GM23338 (cell line): ENCODE data around the gene SLC39A5.

ENCODE experiments used
- ZNF331 ChIP-seq: fragments of 250-450 bp; sonication (Bioruptor Pico); IDR thresholded peaks from 2 replicates; pipeline ENCODE4 v1.5.0; 2020; ENCODE audit warnings: low read depth, mild to moderate bottlenecking, moderate library complexity
- TF ChIP-seq, protein P1 (sequence below), 2 experiments: fragments of 200-600 bp in 1 of 2; sonication (generic) in 1 of 2; conservative IDR thresholded peaks; 2 replicates each; pipeline versions ENCODE4 v1.5.1 to v1.6.1; 2016 to 2017; ENCODE audit warnings: antibody characterized with exemption in 2 of 2, low read depth in 2 of 2, mild to moderate bottlenecking in 2 of 2, moderate library complexity in 1 of 2
- TF ChIP-seq, protein P2 (sequence below): IDR thresholded peaks from one replicate; pipeline ENCODE4 v1.6.1; 2018; ENCODE audit warnings: antibody characterized with exemption; ENCODE audit not compliant: unreplicated experiment

DNA sequence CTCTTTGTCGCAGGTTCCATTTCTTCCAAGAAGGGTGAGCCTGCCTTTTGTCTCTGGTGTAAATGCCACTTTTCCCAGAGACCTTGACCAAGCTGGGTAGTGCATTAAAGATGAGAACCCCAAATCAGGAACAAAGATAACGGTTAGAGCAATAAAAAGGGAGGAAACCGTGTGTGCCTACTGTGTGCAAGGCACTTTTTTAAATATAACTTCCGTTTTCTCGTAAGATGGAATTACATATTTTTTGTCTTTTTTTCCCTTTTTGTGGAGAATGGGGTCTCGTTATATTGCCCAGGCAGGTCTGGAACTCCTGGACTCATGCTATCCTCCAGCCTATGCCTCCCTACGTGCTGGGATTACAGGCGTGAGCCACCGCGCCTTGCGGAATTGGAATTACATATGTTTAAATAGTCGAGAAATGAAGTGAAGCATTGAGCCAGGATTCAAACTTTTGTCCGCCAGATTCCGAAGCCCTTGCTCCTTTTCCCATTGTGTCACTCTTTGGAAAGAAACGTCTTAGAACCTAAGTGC lies 6.2 kb upstream of the SLC39A5 start:
- TF ChIP-seq, protein P1, sequence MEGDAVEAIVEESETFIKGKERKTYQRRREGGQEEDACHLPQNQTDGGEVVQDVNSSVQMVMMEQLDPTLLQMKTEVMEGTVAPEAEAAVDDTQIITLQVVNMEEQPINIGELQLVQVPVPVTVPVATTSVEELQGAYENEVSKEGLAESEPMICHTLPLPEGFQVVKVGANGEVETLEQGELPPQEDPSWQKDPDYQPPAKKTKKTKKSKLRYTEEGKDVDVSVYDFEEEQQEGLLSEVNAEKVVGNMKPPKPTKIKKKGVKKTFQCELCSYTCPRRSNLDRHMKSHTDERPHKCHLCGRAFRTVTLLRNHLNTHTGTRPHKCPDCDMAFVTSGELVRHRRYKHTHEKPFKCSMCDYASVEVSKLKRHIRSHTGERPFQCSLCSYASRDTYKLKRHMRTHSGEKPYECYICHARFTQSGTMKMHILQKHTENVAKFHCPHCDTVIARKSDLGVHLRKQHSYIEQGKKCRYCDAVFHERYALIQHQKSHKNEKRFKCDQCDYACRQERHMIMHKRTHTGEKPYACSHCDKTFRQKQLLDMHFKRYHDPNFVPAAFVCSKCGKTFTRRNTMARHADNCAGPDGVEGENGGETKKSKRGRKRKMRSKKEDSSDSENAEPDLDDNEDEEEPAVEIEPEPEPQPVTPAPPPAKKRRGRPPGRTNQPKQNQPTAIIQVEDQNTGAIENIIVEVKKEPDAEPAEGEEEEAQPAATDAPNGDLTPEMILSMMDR (conservative IDR thresholded peaks at IDR 0.05; ENCODE audit: low read depth in 2 of 2): no peak
- no peak for TF ChIP-seq ZNF331 (CRISPR knock-in tag)
- TF ChIP-seq, protein P2, sequence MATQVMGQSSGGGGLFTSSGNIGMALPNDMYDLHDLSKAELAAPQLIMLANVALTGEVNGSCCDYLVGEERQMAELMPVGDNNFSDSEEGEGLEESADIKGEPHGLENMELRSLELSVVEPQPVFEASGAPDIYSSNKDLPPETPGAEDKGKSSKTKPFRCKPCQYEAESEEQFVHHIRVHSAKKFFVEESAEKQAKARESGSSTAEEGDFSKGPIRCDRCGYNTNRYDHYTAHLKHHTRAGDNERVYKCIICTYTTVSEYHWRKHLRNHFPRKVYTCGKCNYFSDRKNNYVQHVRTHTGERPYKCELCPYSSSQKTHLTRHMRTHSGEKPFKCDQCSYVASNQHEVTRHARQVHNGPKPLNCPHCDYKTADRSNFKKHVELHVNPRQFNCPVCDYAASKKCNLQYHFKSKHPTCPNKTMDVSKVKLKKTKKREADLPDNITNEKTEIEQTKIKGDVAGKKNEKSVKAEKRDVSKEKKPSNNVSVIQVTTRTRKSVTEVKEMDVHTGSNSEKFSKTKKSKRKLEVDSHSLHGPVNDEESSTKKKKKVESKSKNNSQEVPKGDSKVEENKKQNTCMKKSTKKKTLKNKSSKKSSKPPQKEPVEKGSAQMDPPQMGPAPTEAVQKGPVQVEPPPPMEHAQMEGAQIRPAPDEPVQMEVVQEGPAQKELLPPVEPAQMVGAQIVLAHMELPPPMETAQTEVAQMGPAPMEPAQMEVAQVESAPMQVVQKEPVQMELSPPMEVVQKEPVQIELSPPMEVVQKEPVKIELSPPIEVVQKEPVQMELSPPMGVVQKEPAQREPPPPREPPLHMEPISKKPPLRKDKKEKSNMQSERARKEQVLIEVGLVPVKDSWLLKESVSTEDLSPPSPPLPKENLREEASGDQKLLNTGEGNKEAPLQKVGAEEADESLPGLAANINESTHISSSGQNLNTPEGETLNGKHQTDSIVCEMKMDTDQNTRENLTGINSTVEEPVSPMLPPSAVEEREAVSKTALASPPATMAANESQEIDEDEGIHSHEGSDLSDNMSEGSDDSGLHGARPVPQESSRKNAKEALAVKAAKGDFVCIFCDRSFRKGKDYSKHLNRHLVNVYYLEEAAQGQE: no peak
